Measurements from ENCODE around the gene ACTN3.

DNA sequence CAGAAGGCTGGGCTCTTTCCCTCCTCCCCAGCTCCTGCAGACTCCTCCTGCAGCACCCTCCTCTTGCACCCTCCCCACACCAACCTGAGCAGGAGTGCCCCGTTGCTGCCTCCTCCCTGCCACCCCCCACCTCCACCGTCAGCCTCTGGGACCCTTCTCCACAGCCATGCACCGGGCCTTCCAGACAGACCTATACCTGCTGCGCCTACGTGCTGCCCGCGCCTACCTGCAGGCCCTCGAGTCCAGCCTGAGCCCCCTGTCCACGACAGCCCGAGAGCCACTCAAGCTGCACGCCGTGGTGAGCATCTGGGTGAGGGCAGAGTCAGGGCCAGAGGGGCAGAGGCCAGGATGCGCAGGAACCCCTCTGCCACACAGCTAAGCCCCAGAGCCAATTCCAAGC, 17.0 kb upstream of the ACTN3 start:
- TF ChIP-seq, protein P1, sequence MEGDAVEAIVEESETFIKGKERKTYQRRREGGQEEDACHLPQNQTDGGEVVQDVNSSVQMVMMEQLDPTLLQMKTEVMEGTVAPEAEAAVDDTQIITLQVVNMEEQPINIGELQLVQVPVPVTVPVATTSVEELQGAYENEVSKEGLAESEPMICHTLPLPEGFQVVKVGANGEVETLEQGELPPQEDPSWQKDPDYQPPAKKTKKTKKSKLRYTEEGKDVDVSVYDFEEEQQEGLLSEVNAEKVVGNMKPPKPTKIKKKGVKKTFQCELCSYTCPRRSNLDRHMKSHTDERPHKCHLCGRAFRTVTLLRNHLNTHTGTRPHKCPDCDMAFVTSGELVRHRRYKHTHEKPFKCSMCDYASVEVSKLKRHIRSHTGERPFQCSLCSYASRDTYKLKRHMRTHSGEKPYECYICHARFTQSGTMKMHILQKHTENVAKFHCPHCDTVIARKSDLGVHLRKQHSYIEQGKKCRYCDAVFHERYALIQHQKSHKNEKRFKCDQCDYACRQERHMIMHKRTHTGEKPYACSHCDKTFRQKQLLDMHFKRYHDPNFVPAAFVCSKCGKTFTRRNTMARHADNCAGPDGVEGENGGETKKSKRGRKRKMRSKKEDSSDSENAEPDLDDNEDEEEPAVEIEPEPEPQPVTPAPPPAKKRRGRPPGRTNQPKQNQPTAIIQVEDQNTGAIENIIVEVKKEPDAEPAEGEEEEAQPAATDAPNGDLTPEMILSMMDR (IDR thresholded peaks at IDR 0.05): no peak
- TF ChIP-seq POLR2A (IDR thresholded peaks at IDR 0.05): no peak

All from body of pancreas (tissue), 4 donors.